Dendritic cell treated with granulocyte-macrophage colony-stimulating factor and Interleukin-4, amounts not matched to agents 40 ng/mL and 50 ng/mL, for 4 days (primary cell): ENCODE data around the gene PACRG.

Experiments used
- H3K27ac Mint-ChIP-seq: one replicate; pipeline ENCODE4 v1.8.0; 2022; ENCODE audit warnings: mild to moderate bottlenecking, mixed read lengths
- H3K27me3 Mint-ChIP-seq: one replicate; pipeline ENCODE4 v1.8.0; 2022; ENCODE audit warnings: mild to moderate bottlenecking, mixed read lengths
- H3K36me3 Mint-ChIP-seq: one replicate; pipeline ENCODE4 v1.8.0; 2022; ENCODE audit warnings: low read depth, mixed read lengths
- H3K4me1 Mint-ChIP-seq: one replicate; pipeline ENCODE4 v1.8.0; 2022; ENCODE audit warnings: low read depth, mixed read lengths
- H3K4me3 Mint-ChIP-seq: one replicate; pipeline ENCODE4 v1.8.0; 2022; ENCODE audit warnings: mild to moderate bottlenecking, moderate library complexity, mixed read lengths
- H3K9me3 Mint-ChIP-seq: one replicate; pipeline ENCODE4 v1.8.0; 2022; ENCODE audit warnings: mixed read lengths
- intact Hi-C: fragments of 100-400 bp; cut with micrococcal nuclease; formaldehyde crosslinking; loops from one replicate; pipeline ENCODE4 v1.15.0; 2022

The PACRG gene

DNA sequence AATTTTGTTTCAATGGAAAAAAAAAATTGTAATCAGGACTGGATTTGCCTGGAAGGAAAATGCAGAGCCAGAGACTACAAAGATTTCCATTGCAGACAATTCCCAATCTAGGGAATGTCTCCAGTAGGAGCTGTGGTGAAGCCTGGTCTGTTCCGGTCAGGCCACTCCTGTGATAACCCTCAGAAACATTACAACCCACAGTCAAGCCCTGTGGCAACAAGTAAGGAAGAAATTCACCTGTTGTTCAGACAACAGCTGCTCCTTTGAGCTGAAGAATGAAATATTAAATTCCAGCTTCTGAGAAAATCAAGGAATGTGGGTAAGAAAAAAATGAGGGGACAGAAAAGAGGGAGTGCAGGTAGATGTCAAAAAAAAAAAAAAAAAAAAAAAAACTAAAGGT, 8.2 kb upstream of the PACRG start:
- Mint-ChIP-seq H3K27ac (no peak overlapping the region), H3K27me3 (no peaks in the 10 kb centered on the region), H3K4me3 (no peak overlapping the region), H3K36me3 (no peaks in the 10 kb centered on the region), H3K4me1 (no peaks in the 10 kb centered on the region), H3K9me3 (peaks cover 9% of the 10 kb centered on the region)
- intact Hi-C loops: no loop called here

DNA sequence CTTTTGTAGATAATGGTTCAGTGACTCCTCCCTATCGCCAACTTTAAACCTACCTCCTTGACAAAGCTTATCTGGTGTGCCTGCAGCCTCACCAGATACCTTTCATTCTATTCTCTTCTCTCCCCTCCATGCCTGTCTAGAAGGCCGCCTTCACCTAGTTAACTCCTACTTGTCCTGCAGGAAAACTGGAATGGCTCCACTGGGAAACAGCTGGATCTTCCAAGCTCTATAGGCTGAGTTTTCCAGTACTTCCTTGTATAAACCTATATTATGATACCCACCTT, 6.4 kb upstream of the PACRG start:
- Mint-ChIP-seq H3K9me3 (peaks cover 9% of the 10 kb centered on the region), H3K4me3 (no peak overlapping the region), H3K4me1 (no peaks in the 10 kb centered on the region), H3K36me3 (no peaks in the 10 kb centered on the region), H3K27me3 (no peaks in the 10 kb centered on the region), H3K27ac (no peak overlapping the region)
- intact Hi-C loops: loop anchor here (10.0 kb wide), 1 partner anchor 1727 kb away; the partner anchor contains the start of gene MAP3K4

DNA sequence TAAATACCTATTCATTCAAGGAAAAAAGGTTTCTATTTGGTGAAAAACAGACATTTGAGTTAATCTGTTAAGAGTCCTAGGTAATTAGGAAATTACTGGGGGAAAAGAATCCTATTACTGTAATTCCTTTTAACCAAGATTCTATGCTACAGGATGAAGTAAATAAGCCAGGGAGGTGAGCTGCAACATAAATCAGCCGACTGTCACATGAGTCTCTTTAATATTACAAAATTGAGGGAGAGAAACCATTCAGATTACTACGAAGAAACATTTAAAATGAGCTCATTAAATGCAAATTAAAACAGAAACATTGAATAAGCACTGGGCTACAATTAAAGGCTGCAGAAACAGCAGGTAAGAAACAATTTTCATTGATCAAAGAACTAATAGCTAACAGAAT, 5.5 kb upstream of the PACRG start:
- Mint-ChIP-seq H3K9me3 (peaks cover under 1% of the 10 kb centered on the region), H3K4me3 (no peak overlapping the region), H3K27ac (no peak overlapping the region), H3K4me1 (peaks cover 9% of the 10 kb centered on the region), H3K27me3 (no peaks in the 10 kb centered on the region), H3K36me3 (no peaks in the 10 kb centered on the region)
- intact Hi-C loops: loop anchor here (10.0 kb wide), 1 partner anchor 1727 kb away; the partner anchor contains the start of gene MAP3K4

DNA sequence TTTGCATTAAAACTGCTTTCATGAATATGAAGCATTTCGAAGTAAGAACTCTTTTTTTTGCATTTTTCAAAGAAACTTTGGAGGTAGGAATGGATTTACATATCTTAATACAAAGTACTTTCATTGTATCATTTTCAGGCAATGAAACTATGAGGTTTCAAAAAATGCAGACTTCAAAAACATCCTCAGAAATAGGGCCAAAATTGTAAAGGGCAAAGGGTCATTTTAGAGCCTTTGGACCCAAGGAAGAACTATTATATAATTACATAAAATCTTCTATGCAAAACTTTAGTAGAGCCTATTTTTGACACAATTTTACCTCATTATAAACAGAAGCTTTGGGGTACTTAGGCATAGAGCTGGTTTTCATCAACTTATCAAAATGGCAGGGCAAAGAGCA, 5.1 kb upstream of the PACRG start:
- no peaks in the 10 kb centered on the region for H3K27me3 Mint-ChIP-seq
- no peak overlapping the region for H3K4me3 Mint-ChIP-seq
- no peak overlapping the region for H3K27ac Mint-ChIP-seq
- H3K36me3 Mint-ChIP-seq: no peaks in the 10 kb centered on the region
- no peaks in the 10 kb centered on the region for H3K9me3 Mint-ChIP-seq
- H3K4me1 Mint-ChIP-seq: peaks cover 9% of the 10 kb centered on the region
- intact Hi-C loops: loop anchor here (10.0 kb wide), 1 partner anchor 1728 kb away; the partner anchor contains the start of gene MAP3K4

DNA sequence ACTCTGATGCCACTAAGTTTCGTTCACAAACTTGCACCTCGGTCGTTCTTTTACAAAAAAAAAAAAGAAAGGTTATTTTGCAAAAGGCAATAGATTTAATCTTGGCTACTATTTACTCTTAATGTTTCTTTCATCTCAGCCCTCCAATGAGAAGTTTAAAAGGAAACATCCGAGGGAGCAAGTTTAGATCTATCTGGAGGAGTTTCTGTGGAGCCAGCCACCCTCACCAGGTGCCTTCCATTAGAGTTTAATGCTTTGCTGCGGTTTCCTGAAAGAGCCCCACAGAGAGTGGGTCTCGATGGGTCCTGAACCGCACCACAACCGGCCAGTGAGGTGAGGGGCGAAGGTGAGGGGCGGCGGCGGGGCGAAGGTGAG, 840 bp upstream of the PACRG start:
- Mint-ChIP-seq H3K4me1 (peaks cover 14% of the 10 kb centered on the region), H3K36me3 (no peaks in the 10 kb centered on the region), H3K9me3 (no peaks in the 10 kb centered on the region), H3K4me3 (peak overlapping the region; percentile 87), H3K27me3 (peaks cover 2% of the 10 kb centered on the region), H3K27ac (peak overlapping the region; percentile 82)
- intact Hi-C loops: loop anchor here (10.0 kb wide), 1 partner anchor 1732 kb away; the partner anchor contains the start of gene MAP3K4

DNA sequence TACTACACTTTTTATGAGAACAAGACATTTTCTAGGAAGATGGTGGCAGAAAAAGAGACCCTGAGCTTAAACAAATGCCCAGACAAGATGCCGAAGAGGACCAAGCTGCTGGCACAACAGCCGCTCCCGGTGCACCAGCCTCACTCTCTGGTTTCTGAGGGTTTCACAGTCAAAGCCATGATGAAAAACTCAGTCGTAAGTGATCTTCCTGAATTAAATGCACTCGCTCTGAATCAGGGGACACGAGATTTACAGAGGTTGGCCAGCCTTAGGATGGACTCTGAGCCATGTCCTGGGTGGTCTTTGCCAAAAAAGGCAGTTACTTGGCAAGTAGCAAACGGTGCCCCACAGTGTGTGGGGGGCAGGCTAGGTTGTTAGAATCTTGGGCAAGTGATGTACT, 423 bp downstream of the PACRG start:
- H3K9me3 Mint-ChIP-seq: peaks cover 5% of the 10 kb centered on the region
- H3K36me3 Mint-ChIP-seq: no peaks in the 10 kb centered on the region
- peaks cover 14% of the 10 kb centered on the region for H3K4me1 Mint-ChIP-seq
- peak overlapping the region; percentile 82 for H3K27ac Mint-ChIP-seq
- peak overlapping the region; percentile 87 for H3K4me3 Mint-ChIP-seq
- H3K27me3 Mint-ChIP-seq: peaks cover 2% of the 10 kb centered on the region
- intact Hi-C loops: loop anchor here (10.0 kb wide), 1 partner anchor 1733 kb away; the partner anchor contains the start of gene MAP3K4

DNA sequence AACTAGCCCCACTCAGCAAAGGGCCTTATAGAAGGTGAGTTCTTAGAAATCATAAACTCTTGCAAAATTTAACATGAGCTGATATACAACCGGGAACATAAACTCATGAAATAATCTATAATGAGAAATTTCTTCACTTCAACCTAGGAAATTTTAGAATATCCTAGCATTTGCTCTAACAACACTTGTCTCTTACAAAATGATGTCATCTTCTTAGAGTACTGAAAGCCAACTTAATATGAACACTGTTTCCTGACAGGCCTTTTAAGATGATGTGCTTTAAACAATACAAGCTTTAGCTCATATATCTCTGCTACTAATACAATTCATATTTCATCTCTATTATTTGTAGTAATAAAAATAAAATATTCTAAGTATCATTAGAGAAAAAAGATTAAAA, 932 bp downstream of the PACRG start:
- Mint-ChIP-seq H3K4me3 (no peak overlapping the region), H3K27me3 (peaks cover 2% of the 10 kb centered on the region), H3K9me3 (peaks cover 10% of the 10 kb centered on the region), H3K4me1 (peaks cover 19% of the 10 kb centered on the region), H3K36me3 (no peaks in the 10 kb centered on the region), H3K27ac (peak overlapping the region; percentile 82)
- intact Hi-C loops: loop anchor here (10.0 kb wide), 1 partner anchor 1734 kb away; the partner anchor contains the start of gene MAP3K4

DNA sequence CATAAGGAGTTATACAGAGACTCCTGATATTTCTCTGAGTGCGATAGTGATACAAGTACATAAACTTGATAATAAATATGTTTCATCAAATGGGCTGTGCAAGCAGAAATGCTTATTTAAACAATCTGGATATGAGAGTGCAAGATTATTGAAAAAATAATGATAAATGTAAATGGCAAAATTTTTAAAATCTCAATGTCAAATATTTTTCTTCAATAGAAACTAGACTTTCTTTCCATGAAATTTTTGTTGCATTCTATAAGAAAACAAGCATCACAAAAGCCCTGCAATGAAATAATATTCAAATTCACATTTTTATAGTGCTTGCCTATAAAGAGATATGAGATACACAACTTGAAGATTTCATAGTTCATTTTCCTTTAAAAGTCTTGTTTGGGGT, 2.7 kb downstream of the PACRG start:
- H3K9me3 Mint-ChIP-seq: peaks cover 14% of the 10 kb centered on the region
- intact Hi-C loops: no loop called here
- H3K27me3 Mint-ChIP-seq: peaks cover 2% of the 10 kb centered on the region
- H3K27ac Mint-ChIP-seq: no peak overlapping the region
- H3K36me3 Mint-ChIP-seq: no peaks in the 10 kb centered on the region
- H3K4me3 Mint-ChIP-seq: no peak overlapping the region
- peaks cover 21% of the 10 kb centered on the region for H3K4me1 Mint-ChIP-seq

DNA sequence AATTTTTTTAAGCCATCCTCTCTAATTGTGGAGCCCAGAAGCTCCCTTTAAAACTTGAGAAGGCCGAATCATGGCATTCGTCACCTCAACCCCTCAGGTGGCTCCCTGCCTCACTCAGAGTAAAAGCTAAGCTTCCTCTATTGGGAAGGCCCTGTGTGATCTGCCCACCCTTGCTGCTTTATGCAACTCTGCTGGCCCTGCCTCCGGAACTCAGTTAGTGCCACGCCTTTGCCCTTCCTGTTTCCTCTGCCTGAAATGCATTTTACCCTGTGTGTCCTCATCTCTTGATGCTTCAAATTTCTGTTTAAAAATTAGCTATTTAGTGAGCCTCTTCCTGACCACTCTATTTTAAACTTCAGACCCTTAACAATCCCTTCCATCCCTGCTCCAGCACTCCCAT, 5.7 kb downstream of the PACRG start:
- no peak overlapping the region for H3K4me3 Mint-ChIP-seq
- no peaks in the 10 kb centered on the region for H3K36me3 Mint-ChIP-seq
- H3K9me3 Mint-ChIP-seq: peaks cover 14% of the 10 kb centered on the region
- intact Hi-C loops: no loop called here
- peaks cover 7% of the 10 kb centered on the region for H3K4me1 Mint-ChIP-seq
- no peak overlapping the region for H3K27ac Mint-ChIP-seq
- H3K27me3 Mint-ChIP-seq: peaks cover 2% of the 10 kb centered on the region

DNA sequence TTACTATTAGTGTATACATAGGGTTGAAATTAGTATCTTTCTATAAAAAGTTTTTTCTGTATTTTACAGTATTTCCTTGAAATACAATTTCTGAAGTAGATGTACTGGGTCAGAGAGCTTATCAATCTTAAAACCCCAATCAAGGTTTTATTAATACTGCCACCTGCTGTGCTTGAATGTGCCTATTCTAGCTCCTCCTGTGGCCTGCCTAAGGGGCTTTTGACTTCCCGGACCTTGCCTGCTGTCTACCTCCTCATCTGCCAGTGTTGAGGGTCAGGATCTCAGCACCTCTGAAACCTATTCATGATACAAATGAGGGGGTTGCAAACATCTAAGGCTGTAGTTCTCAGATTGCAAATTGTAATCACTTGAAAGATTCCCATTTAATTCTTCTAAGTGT, 9.2 kb downstream of the PACRG start:
- intact Hi-C loops: no loop called here
- Mint-ChIP-seq H3K36me3 (no peaks in the 10 kb centered on the region), H3K9me3 (peaks cover 14% of the 10 kb centered on the region), H3K4me1 (peaks cover 7% of the 10 kb centered on the region), H3K27me3 (no peaks in the 10 kb centered on the region), H3K27ac (no peak overlapping the region), H3K4me3 (no peak overlapping the region)

DNA sequence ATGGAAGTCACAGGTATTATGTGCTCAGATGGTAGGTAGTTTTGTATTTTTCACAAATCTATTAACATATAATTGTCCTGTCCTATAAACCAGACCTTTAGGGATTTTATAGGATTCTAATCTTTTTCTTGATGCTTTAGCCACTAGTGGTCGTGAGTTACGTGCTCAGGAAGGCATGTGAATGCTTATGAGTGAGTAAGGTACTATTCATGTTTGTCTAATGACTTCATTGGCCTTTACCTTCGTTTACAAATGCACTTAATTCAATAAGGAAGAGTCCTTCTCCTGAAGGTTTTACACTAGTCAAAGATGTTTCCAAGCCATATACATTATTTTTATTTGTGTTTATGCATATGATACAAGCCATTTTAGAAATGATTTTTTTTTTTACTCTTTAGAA, 23.0 kb downstream of the PACRG start:
- H3K27ac Mint-ChIP-seq: no peak overlapping the region
- no peaks in the 10 kb centered on the region for H3K36me3 Mint-ChIP-seq
- no peaks in the 10 kb centered on the region for H3K4me1 Mint-ChIP-seq
- no peaks in the 10 kb centered on the region for H3K9me3 Mint-ChIP-seq
- no peak overlapping the region for H3K4me3 Mint-ChIP-seq
- H3K27me3 Mint-ChIP-seq: no peaks in the 10 kb centered on the region
- intact Hi-C loops: no loop called here

DNA sequence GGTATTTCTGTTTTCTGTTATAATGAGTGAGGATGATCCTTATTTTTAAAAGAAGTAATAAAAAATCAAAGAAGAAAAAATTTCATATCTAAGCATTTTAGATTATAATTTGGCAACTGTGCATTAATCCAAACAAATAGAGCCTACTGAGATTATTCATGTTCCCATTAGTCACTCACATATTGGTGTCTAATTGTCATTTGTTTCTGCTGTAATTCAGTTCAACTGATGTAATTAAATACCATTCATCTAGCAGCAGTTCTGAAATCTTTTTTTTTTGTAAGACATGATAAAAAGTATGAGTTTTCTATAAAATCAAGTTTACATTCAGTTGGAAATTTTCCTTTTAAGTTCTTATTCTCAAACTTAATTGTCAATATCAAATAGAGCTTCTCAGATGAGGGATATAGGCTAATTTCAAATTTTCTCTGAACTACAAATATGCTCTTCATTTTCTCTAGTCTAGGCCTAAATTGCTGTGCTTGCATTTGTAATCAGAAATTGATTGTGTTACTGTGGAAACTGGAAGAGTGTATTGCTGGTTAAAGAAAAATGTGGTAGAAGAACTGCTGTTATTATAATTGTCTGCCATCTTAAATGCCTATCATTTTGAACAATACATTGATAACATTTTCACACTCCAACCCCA, 23.6 kb downstream of the PACRG start:
- Mint-ChIP-seq H3K27ac (no peak overlapping the region), H3K4me1 (no peaks in the 10 kb centered on the region), H3K27me3 (no peaks in the 10 kb centered on the region), H3K36me3 (no peaks in the 10 kb centered on the region), H3K9me3 (no peaks in the 10 kb centered on the region), H3K4me3 (no peak overlapping the region)
- intact Hi-C loops: no loop called here

DNA sequence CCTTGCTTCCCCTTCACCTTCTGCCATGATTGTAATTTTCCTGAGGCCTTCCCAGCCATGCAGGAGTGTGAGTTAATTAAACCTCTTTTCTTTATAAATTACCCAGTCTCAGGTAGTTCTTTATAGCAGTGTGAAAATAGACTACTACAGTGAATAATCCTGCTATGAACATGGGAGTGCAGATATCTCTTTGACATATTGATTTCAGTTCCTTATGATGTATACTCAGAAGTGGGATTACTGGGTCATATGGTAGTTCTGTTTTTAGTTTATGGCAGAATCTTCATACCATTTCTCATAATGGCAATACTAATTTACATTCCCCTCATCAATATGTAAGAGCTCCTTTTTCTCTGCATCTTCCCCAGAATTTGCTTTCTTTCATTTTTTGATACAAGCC, 26.0 kb downstream of the PACRG start:
- Mint-ChIP-seq H3K4me1 (no peaks in the 10 kb centered on the region), H3K27ac (no peak overlapping the region), H3K4me3 (no peak overlapping the region), H3K36me3 (no peaks in the 10 kb centered on the region), H3K9me3 (no peaks in the 10 kb centered on the region), H3K27me3 (no peaks in the 10 kb centered on the region)
- intact Hi-C loops: no loop called here

DNA sequence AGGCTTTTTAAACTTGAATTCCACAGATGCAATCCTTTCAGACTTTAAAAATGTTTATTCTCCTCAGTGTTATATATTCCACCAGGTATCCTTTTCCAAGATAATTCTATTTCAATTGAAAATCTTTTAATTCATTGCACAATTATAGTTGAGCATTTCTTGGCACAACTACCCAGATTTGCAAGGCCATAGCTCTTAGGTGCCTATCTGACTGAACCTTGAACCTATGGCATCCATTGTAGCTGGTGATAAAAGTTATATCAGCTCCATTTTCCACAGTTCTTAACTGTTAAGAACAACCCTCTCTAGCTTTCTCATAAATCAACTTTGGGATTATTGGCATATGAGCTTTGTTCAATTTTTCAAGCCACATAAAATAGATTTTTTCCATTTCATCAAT, 42.4 kb downstream of the PACRG start:
- intact Hi-C loops: no loop called here
- H3K9me3 Mint-ChIP-seq: peaks cover 12% of the 10 kb centered on the region
- no peak overlapping the region for H3K4me3 Mint-ChIP-seq
- no peaks in the 10 kb centered on the region for H3K36me3 Mint-ChIP-seq
- H3K4me1 Mint-ChIP-seq: no peaks in the 10 kb centered on the region
- no peaks in the 10 kb centered on the region for H3K27me3 Mint-ChIP-seq
- no peak overlapping the region for H3K27ac Mint-ChIP-seq

DNA sequence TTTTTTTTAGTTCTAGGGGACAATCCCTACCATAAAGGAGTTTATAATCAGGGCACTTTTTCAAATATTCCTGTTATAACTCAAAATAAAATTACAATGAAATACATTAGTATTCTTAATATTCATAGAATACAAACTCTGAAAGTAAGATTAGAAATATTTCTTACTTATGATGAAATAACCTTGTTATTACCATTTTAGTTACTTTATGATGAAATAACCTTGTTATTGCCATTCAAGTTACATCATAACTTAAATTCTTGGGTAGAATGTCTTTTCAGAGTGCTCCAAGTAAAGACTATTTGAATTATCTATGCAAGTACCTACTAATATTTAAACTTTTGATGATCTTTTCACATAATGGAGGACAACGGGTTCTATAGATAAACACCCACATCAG, 43.2 kb downstream of the PACRG start:
- Mint-ChIP-seq H3K9me3 (peaks cover 12% of the 10 kb centered on the region), H3K4me3 (no peak overlapping the region), H3K27me3 (no peaks in the 10 kb centered on the region), H3K36me3 (no peaks in the 10 kb centered on the region), H3K27ac (no peak overlapping the region), H3K4me1 (no peaks in the 10 kb centered on the region)
- intact Hi-C loops: no loop called here
